Trophoblast cell (in vitro differentiated cells and primary cell): ENCODE measurements around the gene INPP4A.

ENCODE experiments used
- DNase-seq, 2 donors: peaks; one replicate each; pipeline ENCODE4 v3.0.0-alpha.2; 2016
- H2AFZ ChIP-seq: 2 replicates; pipeline ENCODE4 v1.6.1; 2013; ENCODE audit warnings: low read length, moderate library complexity, mild to moderate bottlenecking; ENCODE audit not compliant: insufficient read depth, poor library complexity
- H2AK5ac ChIP-seq: 2 replicates; pipeline ENCODE4 v1.6.1; 2013; ENCODE audit warnings: mild to moderate bottlenecking, low read length
- H2BK120ac ChIP-seq: 2 replicates; pipeline ENCODE4 v1.6.1; 2013; ENCODE audit warnings: low read length, mild to moderate bottlenecking, moderate library complexity; ENCODE audit not compliant: insufficient read depth, poor library complexity
- H2BK12ac ChIP-seq: 2 replicates; pipeline ENCODE4 v1.6.1; 2013; ENCODE audit warnings: mild to moderate bottlenecking, low read length, moderate library complexity
- H2BK5ac ChIP-seq: 2 replicates; pipeline ENCODE4 v1.6.1; 2013; ENCODE audit warnings: low read length, low read depth, moderate library complexity, mild to moderate bottlenecking; ENCODE audit not compliant: poor library complexity
- H3K14ac ChIP-seq: 2 replicates; pipeline ENCODE4 v1.6.1; 2013; ENCODE audit warnings: mild to moderate bottlenecking, low read length
- H3K18ac ChIP-seq: 2 replicates; pipeline ENCODE4 v1.6.1; 2013; ENCODE audit warnings: mild to moderate bottlenecking, low read length
- H3K23ac ChIP-seq: 2 replicates; pipeline ENCODE4 v1.6.1; 2013; ENCODE audit warnings: low read length
- H3K27ac ChIP-seq: 2 replicates; pipeline ENCODE4 v1.5.1; 2013; ENCODE audit warnings: low read depth, mild to moderate bottlenecking, inconsistent platforms, low read length, moderate library complexity
- H3K27me3 ChIP-seq: 2 replicates; pipeline ENCODE4 v1.6.1; 2013; ENCODE audit warnings: inconsistent platforms, mild to moderate bottlenecking, low read length, moderate library complexity; ENCODE audit not compliant: insufficient read depth
- H3K36me3 ChIP-seq, 2 experiments: 1 replicate in 1 of 2; 2 replicates in 1 of 2; pipeline ENCODE4 v1.6.1; 2013; ENCODE audit warnings: low read length in 2 of 2, mild to moderate bottlenecking in 2 of 2, moderate library complexity in 1 of 2; ENCODE audit not compliant: insufficient read depth in 2 of 2, control insufficient read depth in 1 of 2
- H3K4ac ChIP-seq: 2 replicates; pipeline ENCODE4 v1.6.1; 2013; ENCODE audit warnings: low read depth, mild to moderate bottlenecking, low read length, moderate library complexity
- H3K4me1 ChIP-seq, 2 experiments: 1 replicate in 1 of 2; 2 replicates in 1 of 2; pipeline ENCODE4 v1.6.1; 2013; ENCODE audit warnings: low read length in 2 of 2, mild to moderate bottlenecking in 2 of 2, moderate library complexity in 1 of 2; ENCODE audit not compliant: insufficient read depth in 2 of 2, control insufficient read depth in 1 of 2
- H3K4me2 ChIP-seq: 2 replicates; pipeline ENCODE4 v1.6.1; 2013; ENCODE audit warnings: inconsistent platforms, mild to moderate bottlenecking, low read length, moderate library complexity
- H3K4me3 ChIP-seq: 2 replicates; pipeline ENCODE4 v1.5.1; 2013; ENCODE audit warnings: mild to moderate bottlenecking, low read depth, low read length, inconsistent platforms
- H3K79me1 ChIP-seq: one replicate; pipeline ENCODE4 v1.6.1; 2013; ENCODE audit warnings: low read length
- H3K79me2 ChIP-seq: 2 replicates; pipeline ENCODE4 v1.6.1; 2013; ENCODE audit warnings: low read length, mild to moderate bottlenecking; ENCODE audit not compliant: control insufficient read depth, insufficient read depth, poor library complexity
- H3K9ac ChIP-seq: 2 replicates; pipeline ENCODE4 v1.6.1; 2013; ENCODE audit warnings: mild to moderate bottlenecking, low read length
- H3K9me3 ChIP-seq: 2 replicates; pipeline ENCODE4 v1.6.1; 2013; ENCODE audit warnings: low read depth, mild to moderate bottlenecking, control low read depth, inconsistent platforms, low read length; ENCODE audit not compliant: insufficient read depth
- H4K12ac ChIP-seq: 2 replicates; pipeline ENCODE4 v1.6.1; 2013; ENCODE audit warnings: low read depth, mild to moderate bottlenecking, low read length, moderate library complexity
- H4K8ac ChIP-seq: 2 replicates; pipeline ENCODE4 v1.6.1; 2013; ENCODE audit warnings: low read depth, mild to moderate bottlenecking, low read length, moderate library complexity
- H4K91ac ChIP-seq: one replicate; pipeline ENCODE4 v1.6.1; 2013; ENCODE audit warnings: low read depth, mild to moderate bottlenecking, low read length, moderate library complexity
- WGBS: extraction: QIAGEN DNeasy Blood & Tissue Kit; methylation state at CpG from one replicate; pipeline ENCODE4 v1.1.7; 2013; ENCODE audit warnings: missing lambda C conversion rate; ENCODE audit not compliant: insufficient read length, insufficient coverage; ENCODE audit errors: extremely low coverage; 5-methylcytosine and 5-hydroxymethylcytosine counted together

INPP4A gene

DNA sequence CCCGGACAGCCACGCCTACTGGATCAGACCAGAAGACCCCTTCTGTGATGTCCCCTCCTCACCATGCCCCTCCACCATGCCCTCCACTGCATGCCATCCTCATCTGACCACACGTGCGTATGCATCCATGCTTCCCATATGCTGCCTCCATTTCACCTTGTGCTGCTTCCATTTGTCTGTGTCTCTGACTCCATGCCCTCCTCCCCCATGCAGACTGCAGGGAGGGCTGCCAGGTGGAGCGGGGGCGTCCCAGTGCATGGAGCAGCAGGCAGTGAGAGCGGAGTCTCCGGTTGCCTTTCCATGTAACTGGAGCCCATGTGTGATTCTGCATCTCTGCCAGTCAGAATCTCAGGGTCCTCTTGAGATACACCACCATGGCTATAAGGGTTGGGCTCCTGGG lies 111.0 kb downstream of the INPP4A start:
- Histone ChIP-seq H3K18ac (no peak overlapping the region), H3K79me1 (no peaks in the 10 kb centered on the region)

DNA sequence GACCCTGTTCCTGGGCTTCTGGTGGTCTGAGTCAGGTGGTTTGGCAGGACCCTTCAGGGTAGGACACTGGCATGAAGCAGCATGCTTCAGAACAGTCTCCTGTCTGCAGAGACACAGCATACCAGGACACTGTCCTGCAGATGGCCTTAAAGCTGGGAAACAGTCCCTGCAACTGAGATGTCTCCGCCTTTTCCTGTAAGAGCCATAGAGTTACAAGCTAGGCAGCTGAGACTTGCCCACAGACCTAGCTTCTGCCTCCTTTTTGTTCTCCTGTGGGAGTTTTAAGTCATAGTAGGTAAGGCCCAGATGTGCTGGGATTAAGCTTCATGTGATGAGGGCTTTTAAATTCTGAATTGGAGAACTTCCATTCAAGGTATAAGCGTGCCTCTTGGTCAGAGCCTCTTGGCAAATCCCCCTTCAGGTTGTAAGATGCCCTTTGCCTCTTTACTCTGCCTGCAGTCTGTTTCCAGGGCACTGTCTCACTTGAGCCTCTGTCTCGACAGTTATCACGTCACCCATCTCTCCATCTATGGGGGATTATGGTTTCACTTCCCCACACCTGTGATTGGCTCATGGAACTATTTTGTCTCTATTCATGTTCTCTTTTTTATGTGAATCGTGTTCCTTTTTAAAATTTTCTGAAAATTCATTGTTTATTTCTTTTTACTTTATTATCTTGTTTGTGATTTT lies 111.8 kb downstream of the INPP4A start:
- Histone ChIP-seq H3K27me3 (no peaks in the 10 kb centered on the region), H2AK5ac (no peak overlapping the region), H4K12ac (no peak overlapping the region), H2BK5ac (no peak overlapping the region), H3K18ac (no peak overlapping the region), H3K27ac (no peak overlapping the region), H2BK120ac (no peak overlapping the region), H3K4me2 (no peak overlapping the region), H3K4me3 (no peak overlapping the region), H4K8ac (no peak overlapping the region), H2AFZ (no peak overlapping the region), H4K91ac (no peak overlapping the region), H3K79me2 (no peaks in the 10 kb centered on the region), H3K14ac (no peak overlapping the region), H3K36me3 (peaks cover 28 to 34% of the 10 kb centered on the region in 2 experiments), H3K4ac (no peak overlapping the region), H3K79me1 (no peaks in the 10 kb centered on the region), H3K9ac (no peak overlapping the region), H2BK12ac (no peak overlapping the region), H3K23ac (no peak overlapping the region), H3K9me3 (peaks cover 6% of the 10 kb centered on the region), H3K4me1 (no peaks in the 10 kb centered on the region)
- no CpG with 5 or more reads among the region's 5 CpGs for WGBS
- DNase-seq: no peak

More for the DNA sequence above, 111.0 kb downstream of the INPP4A start:
- Histone ChIP-seq H3K79me2 (no peaks in the 10 kb centered on the region), H3K14ac (no peak overlapping the region), H4K8ac (no peak overlapping the region), H3K23ac (no peak overlapping the region), H2AFZ (no peak overlapping the region), H4K12ac (no peak overlapping the region), H3K27ac (no peak overlapping the region), H2BK12ac (no peak overlapping the region), H3K27me3 (no peaks in the 10 kb centered on the region), H2AK5ac (no peak overlapping the region), H3K4me1 (no peaks in the 10 kb centered on the region), H2BK120ac (no peak overlapping the region), H2BK5ac (no peak overlapping the region), H3K4ac (no peak overlapping the region), H3K9me3 (peaks cover 6% of the 10 kb centered on the region), H4K91ac (no peak overlapping the region), H3K4me3 (peak overlapping the region; percentile 10), H3K9ac (no peak overlapping the region), H3K4me2 (no peak overlapping the region), H3K36me3 (peaks cover 29 to 35% of the 10 kb centered on the region in 2 experiments)
- no CpG with 5 or more reads among the region's 8 CpGs for WGBS
- DNase-seq: no peak

DNA sequence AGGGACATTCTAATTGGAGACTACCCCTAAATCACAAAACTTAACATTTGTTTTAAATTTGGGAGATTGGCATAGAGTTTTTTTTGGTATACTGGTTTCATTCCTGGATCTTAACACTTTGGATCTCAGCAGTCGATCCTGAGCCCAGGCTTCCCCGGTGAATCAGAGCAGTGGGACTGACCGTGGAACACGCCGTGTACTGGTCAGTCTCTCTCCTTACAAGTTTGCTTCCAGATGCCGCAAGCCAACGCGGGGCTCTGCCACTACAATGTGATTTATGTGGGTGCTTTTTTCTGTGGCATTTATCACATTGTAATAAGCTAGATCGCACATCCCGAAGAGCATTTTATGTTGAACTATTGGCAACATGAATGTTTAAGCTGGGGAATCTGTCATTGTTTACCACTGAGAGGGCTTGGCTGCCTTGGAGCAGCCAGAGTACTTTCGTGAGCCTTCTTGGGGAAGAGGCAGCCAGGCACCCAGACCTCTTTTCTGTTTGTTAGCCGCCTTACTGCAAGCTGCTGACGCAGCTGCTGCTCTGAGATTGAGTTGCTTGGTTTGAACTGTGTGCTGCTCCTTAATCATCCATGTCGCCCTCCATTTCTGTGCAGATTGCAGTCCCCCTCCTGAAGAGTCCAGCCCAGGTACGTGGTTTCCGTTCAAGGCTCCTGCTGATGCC lies 114.3 kb downstream of the INPP4A start:
- no peaks in the 10 kb centered on the region for H3K4me1 ChIP-seq
- no CpG with 5 or more reads among the region's 16 CpGs for WGBS
- H3K4me3 ChIP-seq: no peak overlapping the region
- no peak overlapping the region for H2BK120ac ChIP-seq
- H2BK12ac ChIP-seq: no peak overlapping the region
- no peak overlapping the region for H4K8ac ChIP-seq
- H3K14ac ChIP-seq: no peak overlapping the region
- DNase-seq: no peak
- H3K36me3 ChIP-seq: peaks cover 24 to 28% of the 10 kb centered on the region in 2 experiments
- no peak overlapping the region for H2AFZ ChIP-seq
- H3K9me3 ChIP-seq: peaks cover 3% of the 10 kb centered on the region
- no peaks in the 10 kb centered on the region for H3K27me3 ChIP-seq
- no peaks in the 10 kb centered on the region for H3K79me2 ChIP-seq
- H3K4ac ChIP-seq: no peak overlapping the region
- no peak overlapping the region for H4K12ac ChIP-seq
- H4K91ac ChIP-seq: no peak overlapping the region
- no peak overlapping the region for H3K4me2 ChIP-seq
- no peak overlapping the region for H3K9ac ChIP-seq
- no peaks in the 10 kb centered on the region for H3K79me1 ChIP-seq
- H2BK5ac ChIP-seq: no peak overlapping the region
- no peak overlapping the region for H2AK5ac ChIP-seq
- no peak overlapping the region for H3K18ac ChIP-seq
- H3K23ac ChIP-seq: no peak overlapping the region
- H3K27ac ChIP-seq: no peak overlapping the region

DNA sequence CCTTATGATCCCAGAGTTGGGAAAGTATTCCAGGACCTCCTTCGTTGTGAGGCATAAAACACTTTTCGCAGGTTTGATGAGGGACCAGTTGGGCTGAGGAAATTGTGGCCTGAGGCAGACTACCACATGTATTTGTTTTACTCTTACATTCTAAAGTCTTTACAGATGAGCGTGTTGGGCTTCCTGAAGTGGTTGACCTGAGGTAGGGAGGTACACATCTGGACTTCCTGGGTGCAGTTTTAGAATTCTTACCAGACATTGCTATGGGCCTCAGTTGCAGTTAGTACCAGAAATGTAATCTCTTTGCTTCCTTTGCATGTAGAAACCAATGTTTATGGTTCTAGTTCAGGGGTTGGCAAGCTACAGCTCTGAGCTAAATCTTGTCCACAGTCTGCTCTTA lies 114.9 kb downstream of the INPP4A start:
- Histone ChIP-seq H4K91ac (no peak overlapping the region), H3K4me3 (no peak overlapping the region), H2AFZ (no peak overlapping the region), H3K9ac (no peak overlapping the region), H4K8ac (no peak overlapping the region), H3K36me3 (peaks cover 20 to 26% of the 10 kb centered on the region in 2 experiments), H3K9me3 (peaks cover 3% of the 10 kb centered on the region), H4K12ac (no peak overlapping the region), H3K79me2 (no peaks in the 10 kb centered on the region), H3K23ac (no peak overlapping the region), H3K4me1 (no peaks in the 10 kb centered on the region), H2AK5ac (no peak overlapping the region), H3K27ac (no peak overlapping the region), H3K79me1 (no peaks in the 10 kb centered on the region), H3K14ac (no peak overlapping the region), H3K27me3 (no peaks in the 10 kb centered on the region), H3K18ac (no peak overlapping the region), H2BK12ac (no peak overlapping the region), H3K4ac (no peak overlapping the region), H3K4me2 (no peak overlapping the region), H2BK120ac (no peak overlapping the region), H2BK5ac (no peak overlapping the region)
- DNase-seq: no peak
- WGBS: no CpG with 5 or more reads among the region's 3 CpGs
